Activated naive CD8-positive, alpha-beta T cell treated with anti-CD3 and anti-CD28 coated beads for 36 hours (primary cell): Measurements from ENCODE around the gene CCDC78. TPM values are rescaled to one million over a fixed set of nuclear protein-coding genes. Genes with fewer than 3 reads are reported as not detected.

Experiments used
- DNase-seq: peaks from one replicate; pipeline ENCODE4 v3.0.0; 2021
- H3K27ac Mint-ChIP-seq: one replicate; pipeline ENCODE4 v1.8.0; 2022; ENCODE audit warnings: mild to moderate bottlenecking, moderate library complexity, mixed read lengths
- H3K27me3 Mint-ChIP-seq: one replicate; pipeline ENCODE4 v1.8.0; 2022; ENCODE audit warnings: mild to moderate bottlenecking, mixed read lengths
- H3K36me3 Mint-ChIP-seq: one replicate; pipeline ENCODE4 v1.8.0; 2021; ENCODE audit warnings: mild to moderate bottlenecking, mixed read lengths
- H3K4me1 Mint-ChIP-seq: one replicate; pipeline ENCODE4 v1.8.0; 2021; ENCODE audit warnings: mixed read lengths
- H3K4me3 Mint-ChIP-seq: one replicate; pipeline ENCODE4 v1.8.0; 2022; ENCODE audit warnings: mild to moderate bottlenecking, moderate library complexity, mixed read lengths
- H3K9me3 Mint-ChIP-seq: one replicate; pipeline ENCODE4 v1.8.0; 2022; ENCODE audit warnings: mixed read lengths
- total RNA-seq, 2 experiments: library from RNA; stranded (reverse); gene quantifications; one replicate each; pipeline ENCODE4 v1.2.3, GENCODE V29; 2021

Gene CCDC78
- total RNA-seq, 2 experiments from 2014 or later, result 6.5 to 8.1 TPM

- H3K27me3 Mint-ChIP-seq, result no peaks in the 10 kb centered on the region
- no peak for DNase-seq
- peaks cover 5% of the 10 kb centered on the region for H3K36me3 Mint-ChIP-seq
- H3K27ac Mint-ChIP-seq, result no peak overlapping the region
- peaks cover 7% of the 10 kb centered on the region for H3K4me1 Mint-ChIP-seq
- H3K9me3 Mint-ChIP-seq, result no peaks in the 10 kb centered on the region
- no peak overlapping the region for H3K4me3 Mint-ChIP-seq
Measured at GRCh38 chr16:734208-734980, 8.2 kb upstream of the CCDC78 start.

- H3K36me3 Mint-ChIP-seq, result peaks cover 3% of the 10 kb centered on the region
- H3K4me1 Mint-ChIP-seq, result peaks cover 7% of the 10 kb centered on the region
- no peaks in the 10 kb centered on the region for H3K9me3 Mint-ChIP-seq
- no peak overlapping the region for H3K4me3 Mint-ChIP-seq
- H3K27ac Mint-ChIP-seq, result no peak overlapping the region
- DNase-seq, result no peak
- no peaks in the 10 kb centered on the region for H3K27me3 Mint-ChIP-seq
Measured at GRCh38 chr16:733382-734207, 7.4 kb upstream of the CCDC78 start.

- peaks cover 7% of the 10 kb centered on the region for H3K4me1 Mint-ChIP-seq
- no peak overlapping the region for H3K27ac Mint-ChIP-seq
- H3K4me3 Mint-ChIP-seq, result no peak overlapping the region
- DNase-seq, result no peak
- no peaks in the 10 kb centered on the region for H3K27me3 Mint-ChIP-seq
- peaks cover 3% of the 10 kb centered on the region for H3K36me3 Mint-ChIP-seq
- H3K9me3 Mint-ChIP-seq, result no peaks in the 10 kb centered on the region
Measured at GRCh38 chr16:732936-733335, 6.7 kb upstream of the CCDC78 start.

- H3K27me3 Mint-ChIP-seq, result no peaks in the 10 kb centered on the region
- no peak overlapping the region for H3K27ac Mint-ChIP-seq
- H3K4me1 Mint-ChIP-seq, result peaks cover 7% of the 10 kb centered on the region
- no peaks in the 10 kb centered on the region for H3K9me3 Mint-ChIP-seq
- H3K4me3 Mint-ChIP-seq, result no peak overlapping the region
- H3K36me3 Mint-ChIP-seq, result peaks cover 3% of the 10 kb centered on the region
- no peak for DNase-seq
Measured at GRCh38 chr16:732332-732731, 6.1 kb upstream of the CCDC78 start.

GRCh38 chr16:730666-731509, 4.6 kb upstream of the CCDC78 start:
- no peak for DNase-seq
- peaks cover 6% of the 10 kb centered on the region for H3K4me1 Mint-ChIP-seq
- H3K4me3 Mint-ChIP-seq, result no peak overlapping the region
- no peaks in the 10 kb centered on the region for H3K36me3 Mint-ChIP-seq
- H3K27me3 Mint-ChIP-seq, result no peaks in the 10 kb centered on the region
- no peaks in the 10 kb centered on the region for H3K9me3 Mint-ChIP-seq
- H3K27ac Mint-ChIP-seq, result no peak overlapping the region

GRCh38 chr16:729768-730665, 3.8 kb upstream of the CCDC78 start:
- Mint-ChIP-seq H3K4me1 (peaks cover 3% of the 10 kb centered on the region), H3K36me3 (no peaks in the 10 kb centered on the region), H3K4me3 (peak overlapping the region; percentile 10), H3K27ac (no peak overlapping the region), H3K27me3 (no peaks in the 10 kb centered on the region), H3K9me3 (no peaks in the 10 kb centered on the region)
- no peak for DNase-seq

GRCh38 chr16:728890-729744, 2.9 kb upstream of the CCDC78 start:
- Mint-ChIP-seq H3K27me3 (no peaks in the 10 kb centered on the region), H3K9me3 (no peaks in the 10 kb centered on the region), H3K36me3 (no peaks in the 10 kb centered on the region), H3K4me3 (peak overlapping the region; percentile 65), H3K27ac (no peak overlapping the region), H3K4me1 (peaks cover 3% of the 10 kb centered on the region)
- no peak for DNase-seq

GRCh38 chr16:728131-728889, 2.1 kb upstream of the CCDC78 start:
- H3K36me3 Mint-ChIP-seq, result no peaks in the 10 kb centered on the region
- peak overlapping the region; percentile 65 for H3K4me3 Mint-ChIP-seq
- DNase-seq, result peak; percentile 75
- H3K27ac Mint-ChIP-seq, result no peak overlapping the region
- H3K9me3 Mint-ChIP-seq, result no peaks in the 10 kb centered on the region
- no peaks in the 10 kb centered on the region for H3K27me3 Mint-ChIP-seq
- H3K4me1 Mint-ChIP-seq, result peaks cover 3% of the 10 kb centered on the region

GRCh38 chr16:727291-727977, 1.2 kb upstream of the CCDC78 start:
- H3K9me3 Mint-ChIP-seq, result no peaks in the 10 kb centered on the region
- peaks cover 3% of the 10 kb centered on the region for H3K4me1 Mint-ChIP-seq
- peak; percentile 54 for DNase-seq
- H3K4me3 Mint-ChIP-seq, result peak overlapping the region; percentile 60
- H3K27me3 Mint-ChIP-seq, result no peaks in the 10 kb centered on the region
- H3K36me3 Mint-ChIP-seq, result no peaks in the 10 kb centered on the region
- H3K27ac Mint-ChIP-seq, result no peak overlapping the region

GRCh38 chr16:726188-726437, 130 bp downstream of the CCDC78 start:
- no peak overlapping the region for H3K27ac Mint-ChIP-seq
- H3K9me3 Mint-ChIP-seq, result no peaks in the 10 kb centered on the region
- H3K27me3 Mint-ChIP-seq, result no peaks in the 10 kb centered on the region
- no peak overlapping the region for H3K4me3 Mint-ChIP-seq
- no peaks in the 10 kb centered on the region for H3K36me3 Mint-ChIP-seq
- no peak for DNase-seq
- peaks cover 3% of the 10 kb centered on the region for H3K4me1 Mint-ChIP-seq

- Mint-ChIP-seq H3K27ac (no peak overlapping the region), H3K9me3 (no peaks in the 10 kb centered on the region), H3K4me1 (peaks cover 4% of the 10 kb centered on the region), H3K36me3 (no peaks in the 10 kb centered on the region), H3K4me3 (no peak overlapping the region), H3K27me3 (no peaks in the 10 kb centered on the region)
- DNase-seq, result no peak
Measured at GRCh38 chr16:725463-726187, 618 bp downstream of the CCDC78 start.

GRCh38 chr16:725041-725376, 1.2 kb downstream of the CCDC78 start:
- Mint-ChIP-seq H3K27ac (no peak overlapping the region), H3K27me3 (no peaks in the 10 kb centered on the region), H3K36me3 (no peaks in the 10 kb centered on the region), H3K9me3 (no peaks in the 10 kb centered on the region), H3K4me1 (peaks cover 8% of the 10 kb centered on the region), H3K4me3 (no peak overlapping the region)
- DNase-seq, result no peak
